ENCODE data around the gene LONRF2. TPM values are rescaled to one million over a fixed set of nuclear protein-coding genes. Genes with fewer than 3 reads are reported as not detected.

LONRF2 gene
- total RNA-seq, 1 experiment from 2014 or later = not detected

GRCh38 chr2:100320547-100321178, 1.6 kb downstream of the LONRF2 start:
- DNase-seq = peak; percentile 25
- H3K27me3 ChIP-seq (ENCODE audit: control insufficient read depth, insufficient read depth, low read length) = peaks cover 49% of the 10 kb centered on the region
- H3K36me3 ChIP-seq (replicated peaks; ENCODE audit: control insufficient read depth, insufficient read depth, low read length) = no peaks in the 10 kb centered on the region
- peak overlapping the region; percentile 45; the same call in 1 of the 2 replicates for H3K4me3 ChIP-seq (ENCODE audit: insufficient read depth, low read depth, low read length)

GRCh38 chr2:100317634-100318033, 4.7 kb downstream of the LONRF2 start:
- no peaks in the 10 kb centered on the region for H3K36me3 ChIP-seq (replicated peaks; ENCODE audit: control insufficient read depth, insufficient read depth, low read length)
- no peak for DNase-seq

GRCh38 chr2:100309973-100310719, 12.2 kb downstream of the LONRF2 start:
- no peaks in the 10 kb centered on the region for H3K27me3 ChIP-seq (ENCODE audit: control insufficient read depth, insufficient read depth, low read length)
- no peak for DNase-seq

More at GRCh38 chr2:100317634-100318033, 4.7 kb downstream of the LONRF2 start:
- Histone ChIP-seq H3K4me3 (ENCODE audit: insufficient read depth, low read depth, low read length) (no peak overlapping the region), H3K27me3 (ENCODE audit: control insufficient read depth, insufficient read depth, low read length) (peaks cover 25% of the 10 kb centered on the region)

GRCh38 chr2:100309311-100309710, 13.0 kb downstream of the LONRF2 start:
- no peak for DNase-seq
- Histone ChIP-seq H3K27me3 (ENCODE audit: control insufficient read depth, insufficient read depth, low read length) (no peaks in the 10 kb centered on the region), H3K4me3 (ENCODE audit: insufficient read depth, low read depth, low read length) (no peak overlapping the region), H3K36me3 (replicated peaks; ENCODE audit: control insufficient read depth, insufficient read depth, low read length) (no peaks in the 10 kb centered on the region)

More at GRCh38 chr2:100309973-100310719, 12.2 kb downstream of the LONRF2 start:
- Histone ChIP-seq H3K36me3 (replicated peaks; ENCODE audit: control insufficient read depth, insufficient read depth, low read length) (no peaks in the 10 kb centered on the region), H3K4me3 (ENCODE audit: insufficient read depth, low read depth, low read length) (no peak overlapping the region)

- Histone ChIP-seq H3K27me3 (ENCODE audit: control insufficient read depth, insufficient read depth, low read length) (no peaks in the 10 kb centered on the region), H3K36me3 (replicated peaks; ENCODE audit: control insufficient read depth, insufficient read depth, low read length) (no peaks in the 10 kb centered on the region), H3K4me3 (ENCODE audit: insufficient read depth, low read depth, low read length) (no peak overlapping the region)
- DNase-seq = no peak
Measured at GRCh38 chr2:100303744-100304143, 18.6 kb downstream of the LONRF2 start.

GRCh38 chr2:100302585-100302892, 19.8 kb downstream of the LONRF2 start:
- Histone ChIP-seq H3K27me3 (ENCODE audit: control insufficient read depth, insufficient read depth, low read length) (no peaks in the 10 kb centered on the region), H3K36me3 (replicated peaks; ENCODE audit: control insufficient read depth, insufficient read depth, low read length) (no peaks in the 10 kb centered on the region), H3K4me3 (ENCODE audit: insufficient read depth, low read depth, low read length) (no peak overlapping the region)
- no peak for DNase-seq

- no peak overlapping the region for H3K4me3 ChIP-seq (ENCODE audit: insufficient read depth, low read depth, low read length)
- no peaks in the 10 kb centered on the region for H3K36me3 ChIP-seq (replicated peaks; ENCODE audit: control insufficient read depth, insufficient read depth, low read length)
- DNase-seq = no peak
- H3K27me3 ChIP-seq (ENCODE audit: control insufficient read depth, insufficient read depth, low read length) = no peaks in the 10 kb centered on the region
Measured at GRCh38 chr2:100301881-100302584, 20.3 kb downstream of the LONRF2 start.

- DNase-seq = no peak
- Histone ChIP-seq H3K4me3 (ENCODE audit: insufficient read depth, low read depth, low read length) (no peak overlapping the region), H3K36me3 (replicated peaks; ENCODE audit: control insufficient read depth, insufficient read depth, low read length) (no peaks in the 10 kb centered on the region), H3K27me3 (ENCODE audit: control insufficient read depth, insufficient read depth, low read length) (no peaks in the 10 kb centered on the region)
Measured at GRCh38 chr2:100299548-100299947, 22.8 kb downstream of the LONRF2 start.

- DNase-seq = no peak
- no peaks in the 10 kb centered on the region for H3K27me3 ChIP-seq (ENCODE audit: control insufficient read depth, insufficient read depth, low read length)
- no peak overlapping the region for H3K4me3 ChIP-seq (ENCODE audit: insufficient read depth, low read depth, low read length)
- H3K36me3 ChIP-seq (replicated peaks; ENCODE audit: control insufficient read depth, insufficient read depth, low read length) = no peaks in the 10 kb centered on the region
Measured at GRCh38 chr2:100297511-100297910, 24.8 kb downstream of the LONRF2 start.

GRCh38 chr2:100294162-100294497, 28.2 kb downstream of the LONRF2 start:
- no peaks in the 10 kb centered on the region for H3K36me3 ChIP-seq (replicated peaks; ENCODE audit: control insufficient read depth, insufficient read depth, low read length)
- H3K4me3 ChIP-seq (ENCODE audit: insufficient read depth, low read depth, low read length) = no peak overlapping the region
- no peaks in the 10 kb centered on the region for H3K27me3 ChIP-seq (ENCODE audit: control insufficient read depth, insufficient read depth, low read length)
- no peak for DNase-seq

- Histone ChIP-seq H3K27me3 (ENCODE audit: control insufficient read depth, insufficient read depth, low read length) (no peaks in the 10 kb centered on the region), H3K4me3 (ENCODE audit: insufficient read depth, low read depth, low read length) (no peak overlapping the region), H3K36me3 (replicated peaks; ENCODE audit: control insufficient read depth, insufficient read depth, low read length) (no peaks in the 10 kb centered on the region)
- DNase-seq = no peak
Measured at GRCh38 chr2:100293341-100294161, 28.8 kb downstream of the LONRF2 start.

GRCh38 chr2:100292022-100292580, 30.2 kb downstream of the LONRF2 start:
- Histone ChIP-seq H3K36me3 (replicated peaks; ENCODE audit: control insufficient read depth, insufficient read depth, low read length) (no peaks in the 10 kb centered on the region), H3K27me3 (ENCODE audit: control insufficient read depth, insufficient read depth, low read length) (no peaks in the 10 kb centered on the region), H3K4me3 (ENCODE audit: insufficient read depth, low read depth, low read length) (no peak overlapping the region)
- DNase-seq = peak; percentile 37

- H3K27me3 ChIP-seq (ENCODE audit: control insufficient read depth, insufficient read depth, low read length) = no peaks in the 10 kb centered on the region
- DNase-seq = no peak
- H3K36me3 ChIP-seq (replicated peaks; ENCODE audit: control insufficient read depth, insufficient read depth, low read length) = no peaks in the 10 kb centered on the region
- H3K4me3 ChIP-seq (ENCODE audit: insufficient read depth, low read depth, low read length) = no peak overlapping the region
Measured at GRCh38 chr2:100291152-100291970, 30.9 kb downstream of the LONRF2 start.
